OCI-LY7 (cell line): ENCODE data around the gene OR8K5.

Experiments
- CTCF ChIP-seq: fragments of 200-600 bp; sonication (generic); conservative IDR thresholded peaks from 2 replicates; pipeline ENCODE4 v1.5.1; 2014; ENCODE audit warnings: mild to moderate bottlenecking, antibody characterized with exemption, low read length, moderate library complexity, mixed read lengths
- EZH2phosphoT487 ChIP-seq: fragments of 200-600 bp; sonication (generic); IDR thresholded peaks from 2 replicates; pipeline ENCODE4 v1.6.1; 2018; ENCODE audit warnings: low read depth, borderline replicate concordance, mild to moderate bottlenecking, mixed run types, antibody characterized with exemption, low read length, moderate library complexity, mixed read lengths

DNA sequence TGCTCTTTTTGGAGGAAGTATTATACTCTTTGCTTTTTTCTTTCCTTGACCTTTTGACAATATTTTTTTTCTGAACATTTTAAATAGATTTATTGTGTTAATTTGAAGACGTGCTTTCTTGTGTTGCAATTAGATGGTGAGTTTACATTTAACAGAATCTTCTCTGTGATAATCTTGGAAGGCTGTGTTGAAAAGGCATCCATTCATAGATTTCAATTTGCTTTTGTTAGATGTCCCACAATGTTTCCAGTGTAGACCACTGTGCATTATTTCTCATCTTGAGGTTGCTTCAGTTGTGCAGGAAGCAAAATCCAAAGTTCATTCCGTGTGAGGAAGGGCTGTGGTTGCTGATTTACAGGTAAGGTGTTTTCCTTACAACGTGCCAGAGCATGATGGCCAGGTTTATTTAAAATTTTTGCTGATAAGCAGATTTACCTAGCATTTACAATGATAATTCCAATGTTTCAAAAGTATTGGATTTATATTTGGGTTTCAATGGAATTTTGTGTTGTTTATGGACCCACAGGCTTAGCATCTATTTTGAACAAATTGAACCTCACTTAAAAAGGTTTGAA lies 12.2 kb upstream of the OR8K5 start:
- TF ChIP-seq CTCF (no peak), EZH2phosphoT487 (no peak)
